ENCODE measurements around the gene SYT2. TPM values are rescaled to one million over a fixed set of nuclear protein-coding genes. Genes with fewer than 3 reads are reported as not detected.
A peak's percentile ranks its signal among the peaks of the same experiment; 100 is the strongest.

Gene SYT2
- total and polyA plus RNA-seq, 9 of the 15 experiments (the other 6 are each of a cell fraction or from before 2014, with no cell fraction given): not detected

- TF ChIP-seq, protein P1, sequence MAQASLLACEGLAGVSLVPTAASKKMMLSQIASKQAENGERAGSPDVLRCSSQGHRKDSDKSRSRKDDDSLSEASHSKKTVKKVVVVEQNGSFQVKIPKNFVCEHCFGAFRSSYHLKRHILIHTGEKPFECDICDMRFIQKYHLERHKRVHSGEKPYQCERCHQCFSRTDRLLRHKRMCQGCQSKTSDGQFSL (CRISPR knock-in tag; IDR thresholded peaks at IDR 0.05): peak; percentile 74; the same call in 1 of the 2 replicates
- TF ChIP-seq, protein P1 (tag; IDR thresholded peaks at IDR 0.05): no peak
- TF ChIP-seq ZNF589 (CRISPR knock-in tag; IDR thresholded peaks at IDR 0.05; ENCODE audit: low read depth) (no peak), MNT (conservative IDR thresholded peaks at IDR 0.05) (no peak), ZNF316 (IDR thresholded peaks at IDR 0.05) (peak; percentile 82), ZNF584 (CRISPR knock-in tag; IDR thresholded peaks at IDR 0.05; ENCODE audit: low read depth) (no peak), PHF8 (IDR thresholded peaks at IDR 0.05; ENCODE audit: borderline replicate concordance, low read length) (no peak), MAFG (tag; conservative IDR thresholded peaks at IDR 0.05) (peak; percentile 76), ILK (tag; IDR thresholded peaks at IDR 0.05; ENCODE audit: borderline replicate concordance, low read depth) (no peak), MAFF (IDR thresholded peaks at IDR 0.05; ENCODE audit: low read length) (peak; percentile 38; the same call in 1 of the 2 replicates), HLTF (IDR thresholded peaks at IDR 0.05) (no peak), POU5F1 (IDR thresholded peaks at IDR 0.05; ENCODE audit: borderline replicate concordance, low read depth, low read length, partially characterized antibody) (no peak), NFIX (CRISPR knock-in tag; IDR thresholded peaks at IDR 0.05; ENCODE audit: low read depth) (no peak), DNMT1 (IDR thresholded peaks at IDR 0.05) (no peak), MEIS2 (IDR thresholded peaks at IDR 0.05; ENCODE audit: partially characterized antibody) (no peak), TCFL5 (CRISPR knock-in tag; conservative IDR thresholded peaks at IDR 0.05) (no peak), ZNF140 (CRISPR knock-in tag; IDR thresholded peaks at IDR 0.05) (no peak), ZNF280A (IDR thresholded peaks at IDR 0.05; ENCODE audit: low read depth, partially characterized antibody) (no peak)
- TF ChIP-seq, protein P2, sequence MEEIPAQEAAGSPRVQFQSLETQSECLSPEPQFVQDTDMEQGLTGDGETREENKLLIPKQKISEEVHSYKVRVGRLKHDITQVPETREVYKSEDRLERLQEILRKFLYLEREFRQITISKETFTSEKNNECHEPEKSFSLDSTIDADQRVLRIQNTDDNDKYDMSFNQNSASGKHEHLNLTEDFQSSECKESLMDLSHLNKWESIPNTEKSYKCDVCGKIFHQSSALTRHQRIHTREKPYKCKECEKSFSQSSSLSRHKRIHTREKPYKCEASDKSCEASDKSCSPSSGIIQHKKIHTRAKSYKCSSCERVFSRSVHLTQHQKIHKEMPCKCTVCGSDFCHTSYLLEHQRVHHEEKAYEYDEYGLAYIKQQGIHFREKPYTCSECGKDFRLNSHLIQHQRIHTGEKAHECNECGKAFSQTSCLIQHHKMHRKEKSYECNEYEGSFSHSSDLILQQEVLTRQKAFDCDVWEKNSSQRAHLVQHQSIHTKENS (CRISPR knock-in tag; IDR thresholded peaks at IDR 0.05): no peak
- TF ChIP-seq, protein P3, sequence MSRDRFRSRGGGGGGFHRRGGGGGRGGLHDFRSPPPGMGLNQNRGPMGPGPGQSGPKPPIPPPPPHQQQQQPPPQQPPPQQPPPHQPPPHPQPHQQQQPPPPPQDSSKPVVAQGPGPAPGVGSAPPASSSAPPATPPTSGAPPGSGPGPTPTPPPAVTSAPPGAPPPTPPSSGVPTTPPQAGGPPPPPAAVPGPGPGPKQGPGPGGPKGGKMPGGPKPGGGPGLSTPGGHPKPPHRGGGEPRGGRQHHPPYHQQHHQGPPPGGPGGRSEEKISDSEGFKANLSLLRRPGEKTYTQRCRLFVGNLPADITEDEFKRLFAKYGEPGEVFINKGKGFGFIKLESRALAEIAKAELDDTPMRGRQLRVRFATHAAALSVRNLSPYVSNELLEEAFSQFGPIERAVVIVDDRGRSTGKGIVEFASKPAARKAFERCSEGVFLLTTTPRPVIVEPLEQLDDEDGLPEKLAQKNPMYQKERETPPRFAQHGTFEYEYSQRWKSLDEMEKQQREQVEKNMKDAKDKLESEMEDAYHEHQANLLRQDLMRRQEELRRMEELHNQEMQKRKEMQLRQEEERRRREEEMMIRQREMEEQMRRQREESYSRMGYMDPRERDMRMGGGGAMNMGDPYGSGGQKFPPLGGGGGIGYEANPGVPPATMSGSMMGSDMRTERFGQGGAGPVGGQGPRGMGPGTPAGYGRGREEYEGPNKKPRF (IDR thresholded peaks at IDR 0.05; ENCODE audit: low read depth, low read length): no peak
These were observed 65.8 kb downstream of the SYT2 start (continued) for GRCh38 chr1:202644219-202645096.
